ENCODE data around the gene SLC2A6. TPM values are rescaled to one million over a fixed set of nuclear protein-coding genes. Genes with fewer than 3 reads are reported as not detected.

Gene SLC2A6
- total RNA-seq, 1 donor from 2014 or later, result 37.4 TPM

DNA sequence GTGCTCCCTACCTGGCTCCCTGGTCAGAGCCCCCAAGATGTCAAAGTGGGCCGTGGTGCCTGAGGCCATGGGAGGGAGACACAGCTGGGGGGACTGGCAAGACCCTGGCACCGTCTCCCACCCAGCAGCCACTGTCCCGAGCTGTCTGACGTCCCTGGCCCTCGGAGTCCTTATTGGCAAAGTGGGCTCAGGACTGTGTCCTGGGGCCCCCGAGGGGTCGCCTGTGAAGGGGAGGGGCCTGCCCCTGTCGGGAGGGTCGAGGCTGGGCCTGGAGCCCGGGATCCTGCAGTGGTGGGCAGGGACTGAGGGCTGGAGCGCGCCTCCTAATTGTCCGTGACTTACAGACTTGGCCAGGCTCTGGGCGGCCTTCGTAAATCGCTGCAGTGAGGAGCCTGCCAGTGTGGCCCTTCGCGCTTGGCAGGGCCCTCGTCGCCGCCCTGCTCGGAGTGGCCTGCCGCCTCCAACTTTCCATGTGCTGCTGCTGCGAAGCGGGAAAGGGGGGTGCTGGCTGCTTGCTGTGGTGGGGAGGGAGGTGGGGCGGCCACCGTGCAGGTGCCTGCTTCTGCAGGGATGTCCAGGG lies 32.1 kb upstream of the SLC2A6 start:
- H3K36me3 Mint-ChIP-seq (ENCODE audit: low read depth), result no peaks in the 10 kb centered on the region
- H3K27me3 Mint-ChIP-seq, result peaks cover 8% of the 10 kb centered on the region
- no peak overlapping the region for H3K27ac Mint-ChIP-seq
- H3K4me3 Mint-ChIP-seq, result no peak overlapping the region
- ChIA-PET POLR2A (no interaction called here), CTCF (no interaction called here)
- H3K4me1 Mint-ChIP-seq, result no peaks in the 10 kb centered on the region
- DNase-seq (no peak), ATAC-seq (ENCODE audit: low read depth) (no peak)
- H3K9me3 Mint-ChIP-seq, result no peaks in the 10 kb centered on the region
- TF ChIP-seq, protein P1, sequence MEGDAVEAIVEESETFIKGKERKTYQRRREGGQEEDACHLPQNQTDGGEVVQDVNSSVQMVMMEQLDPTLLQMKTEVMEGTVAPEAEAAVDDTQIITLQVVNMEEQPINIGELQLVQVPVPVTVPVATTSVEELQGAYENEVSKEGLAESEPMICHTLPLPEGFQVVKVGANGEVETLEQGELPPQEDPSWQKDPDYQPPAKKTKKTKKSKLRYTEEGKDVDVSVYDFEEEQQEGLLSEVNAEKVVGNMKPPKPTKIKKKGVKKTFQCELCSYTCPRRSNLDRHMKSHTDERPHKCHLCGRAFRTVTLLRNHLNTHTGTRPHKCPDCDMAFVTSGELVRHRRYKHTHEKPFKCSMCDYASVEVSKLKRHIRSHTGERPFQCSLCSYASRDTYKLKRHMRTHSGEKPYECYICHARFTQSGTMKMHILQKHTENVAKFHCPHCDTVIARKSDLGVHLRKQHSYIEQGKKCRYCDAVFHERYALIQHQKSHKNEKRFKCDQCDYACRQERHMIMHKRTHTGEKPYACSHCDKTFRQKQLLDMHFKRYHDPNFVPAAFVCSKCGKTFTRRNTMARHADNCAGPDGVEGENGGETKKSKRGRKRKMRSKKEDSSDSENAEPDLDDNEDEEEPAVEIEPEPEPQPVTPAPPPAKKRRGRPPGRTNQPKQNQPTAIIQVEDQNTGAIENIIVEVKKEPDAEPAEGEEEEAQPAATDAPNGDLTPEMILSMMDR (IDR thresholded peaks at IDR 0.05), result no peak
- intact Hi-C loops (cut with micrococcal nuclease), result no loop called here

GRCh38 chr9:133509179-133510083 lies 30.5 kb upstream of the SLC2A6 start:
- H3K27me3 Mint-ChIP-seq, result peaks cover 12% of the 10 kb centered on the region
- ATAC-seq (ENCODE audit: low read depth), result no peak
- ChIA-PET CTCF (no interaction called here), POLR2A (no interaction called here)
- no peak overlapping the region for H3K4me3 Mint-ChIP-seq
- intact Hi-C loops (cut with micrococcal nuclease), result no loop called here
- no peaks in the 10 kb centered on the region for H3K9me3 Mint-ChIP-seq
- TF ChIP-seq, protein P1 (IDR thresholded peaks at IDR 0.05), result no peak
- no peak overlapping the region for H3K27ac Mint-ChIP-seq
- no peaks in the 10 kb centered on the region for H3K4me1 Mint-ChIP-seq
- no peak for DNase-seq
- H3K36me3 Mint-ChIP-seq (ENCODE audit: low read depth), result no peaks in the 10 kb centered on the region

DNA sequence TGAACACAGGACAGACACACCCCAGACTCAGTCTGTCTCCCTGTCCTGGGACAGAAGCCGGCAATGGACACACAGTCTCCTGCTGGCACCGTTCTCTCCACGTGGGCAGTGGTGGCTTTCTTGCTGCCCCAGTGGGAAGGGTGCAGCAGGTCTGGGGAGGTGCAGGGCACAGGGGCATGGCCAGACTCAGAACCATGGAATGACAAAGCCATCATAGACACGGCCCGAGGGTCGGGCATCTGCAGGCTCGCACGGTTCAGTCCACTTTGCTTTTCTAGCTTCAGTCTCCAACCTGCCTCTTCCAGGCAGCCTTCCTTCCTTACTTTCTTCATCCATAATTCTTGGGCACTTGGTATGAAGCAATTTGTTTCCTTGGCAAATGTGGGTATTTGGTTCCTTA lies 29.1 kb upstream of the SLC2A6 start:
- no peak overlapping the region for H3K27ac Mint-ChIP-seq
- ChIA-PET CTCF (no interaction called here), POLR2A (no interaction called here)
- no peak overlapping the region for H3K4me3 Mint-ChIP-seq
- no peak for ATAC-seq (ENCODE audit: low read depth)
- intact Hi-C loops (cut with micrococcal nuclease), result no loop called here
- DNase-seq, result no peak
- H3K4me1 Mint-ChIP-seq, result no peaks in the 10 kb centered on the region
- H3K27me3 Mint-ChIP-seq, result peaks cover 21% of the 10 kb centered on the region
- H3K9me3 Mint-ChIP-seq, result peaks cover 5% of the 10 kb centered on the region
- H3K36me3 Mint-ChIP-seq (ENCODE audit: low read depth), result no peaks in the 10 kb centered on the region
- TF ChIP-seq, protein P1 (IDR thresholded peaks at IDR 0.05), result no peak

DNA sequence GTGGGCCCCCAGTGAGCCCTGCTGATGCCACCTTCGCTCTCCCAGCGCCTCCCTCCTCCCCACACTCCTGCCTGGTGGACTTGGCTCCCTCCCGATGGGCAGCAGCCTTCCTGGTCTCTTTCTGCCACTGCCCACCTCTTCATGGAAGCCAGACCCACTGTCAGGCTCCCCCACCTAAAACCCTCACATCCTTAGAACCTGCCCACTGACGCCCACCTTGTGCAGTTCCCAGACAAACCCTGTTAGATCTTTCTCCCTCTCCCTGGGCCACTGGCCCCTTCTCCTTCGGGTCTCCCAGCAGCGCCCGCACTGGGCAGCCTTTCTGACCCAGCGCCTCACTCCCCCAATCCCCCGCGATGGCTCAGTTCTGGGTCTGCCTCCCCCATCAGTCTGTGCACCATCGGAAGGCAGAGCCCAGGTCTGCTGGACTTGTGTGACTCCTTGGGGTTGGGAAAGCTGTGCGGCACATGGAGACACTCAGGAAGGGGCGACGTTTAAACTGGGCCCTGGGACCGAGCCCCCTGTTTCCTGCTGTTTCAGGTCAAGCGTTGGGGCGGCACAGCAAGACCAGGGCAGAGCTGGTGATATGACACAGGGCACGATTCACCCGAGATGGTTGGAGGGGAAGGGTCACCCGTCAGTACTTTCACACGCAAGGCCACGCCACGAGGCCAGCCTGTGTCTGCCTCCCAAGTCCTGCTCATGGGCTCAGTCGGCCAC lies 28.5 kb upstream of the SLC2A6 start:
- Mint-ChIP-seq H3K36me3 (ENCODE audit: low read depth) (no peaks in the 10 kb centered on the region), H3K4me3 (no peak overlapping the region), H3K27me3 (peaks cover 21% of the 10 kb centered on the region), H3K4me1 (no peaks in the 10 kb centered on the region), H3K27ac (no peak overlapping the region), H3K9me3 (peaks cover 9% of the 10 kb centered on the region)
- POLR2A ChIA-PET, result no interaction called here
- CTCF ChIA-PET, result no interaction called here
- intact Hi-C loops (cut with micrococcal nuclease), result no loop called here
- no peak for ATAC-seq (ENCODE audit: low read depth)
- no peak for DNase-seq
- TF ChIP-seq, protein P1 (IDR thresholded peaks at IDR 0.05), result no peak

GRCh38 chr9:133506653-133507038 lies 27.7 kb upstream of the SLC2A6 start:
- no peak overlapping the region for H3K4me3 Mint-ChIP-seq
- DNase-seq, result no peak
- no peak for ATAC-seq (ENCODE audit: low read depth)
- intact Hi-C loops (cut with micrococcal nuclease), result no loop called here
- ChIA-PET POLR2A (no interaction called here), CTCF (no interaction called here)
- no peaks in the 10 kb centered on the region for H3K36me3 Mint-ChIP-seq (ENCODE audit: low read depth)
- no peaks in the 10 kb centered on the region for H3K4me1 Mint-ChIP-seq
- H3K27me3 Mint-ChIP-seq, result peaks cover 21% of the 10 kb centered on the region
- no peak overlapping the region for H3K27ac Mint-ChIP-seq
- TF ChIP-seq, protein P1 (IDR thresholded peaks at IDR 0.05), result no peak
- peaks cover 13% of the 10 kb centered on the region for H3K9me3 Mint-ChIP-seq

Data from activated B cell treated with CpG ODN at 0.5 μM for 24 hours (primary cell).